ENCODE measurements around the gene ARHGAP42.

Gene ARHGAP42

DNA sequence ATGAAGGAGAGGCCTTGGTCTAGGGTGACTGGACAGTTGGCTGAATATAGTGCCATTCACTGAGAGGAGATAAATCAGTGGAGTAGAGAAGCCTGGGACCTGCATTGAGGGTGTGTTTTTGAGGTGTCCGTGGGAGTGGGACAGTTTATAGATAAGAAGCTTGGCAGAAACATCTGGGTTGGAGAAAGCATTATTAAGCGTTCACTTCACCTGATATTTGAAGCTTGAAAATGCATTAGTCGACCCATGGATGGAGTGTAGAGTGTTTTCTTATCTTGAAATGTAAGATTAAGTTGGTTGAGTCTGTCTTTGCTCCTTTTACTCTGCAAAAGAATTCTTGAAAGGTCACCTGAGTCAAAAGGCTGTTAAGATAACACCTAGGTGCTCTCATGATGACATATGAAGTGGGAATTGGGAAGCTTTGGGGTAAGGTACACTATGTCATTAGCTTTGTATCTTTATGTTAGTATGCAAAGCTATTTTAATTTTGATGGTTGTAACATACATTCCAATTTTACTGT, 160.7 kb downstream of the ARHGAP42 start:
- H3K27me3 Mint-ChIP-seq: no peaks in the 10 kb centered on the region
- no peak overlapping the region for H3K4me3 Mint-ChIP-seq
- H3K9me3 Mint-ChIP-seq: peaks cover 4% of the 10 kb centered on the region
- no peaks in the 10 kb centered on the region for H3K4me1 Mint-ChIP-seq (ENCODE audit: low read depth)
- intact Hi-C loops (cut with micrococcal nuclease): no loop called here
- no peaks in the 10 kb centered on the region for H3K36me3 Mint-ChIP-seq (ENCODE audit: low read depth)
- H3K27ac Mint-ChIP-seq: no peak overlapping the region

DNA sequence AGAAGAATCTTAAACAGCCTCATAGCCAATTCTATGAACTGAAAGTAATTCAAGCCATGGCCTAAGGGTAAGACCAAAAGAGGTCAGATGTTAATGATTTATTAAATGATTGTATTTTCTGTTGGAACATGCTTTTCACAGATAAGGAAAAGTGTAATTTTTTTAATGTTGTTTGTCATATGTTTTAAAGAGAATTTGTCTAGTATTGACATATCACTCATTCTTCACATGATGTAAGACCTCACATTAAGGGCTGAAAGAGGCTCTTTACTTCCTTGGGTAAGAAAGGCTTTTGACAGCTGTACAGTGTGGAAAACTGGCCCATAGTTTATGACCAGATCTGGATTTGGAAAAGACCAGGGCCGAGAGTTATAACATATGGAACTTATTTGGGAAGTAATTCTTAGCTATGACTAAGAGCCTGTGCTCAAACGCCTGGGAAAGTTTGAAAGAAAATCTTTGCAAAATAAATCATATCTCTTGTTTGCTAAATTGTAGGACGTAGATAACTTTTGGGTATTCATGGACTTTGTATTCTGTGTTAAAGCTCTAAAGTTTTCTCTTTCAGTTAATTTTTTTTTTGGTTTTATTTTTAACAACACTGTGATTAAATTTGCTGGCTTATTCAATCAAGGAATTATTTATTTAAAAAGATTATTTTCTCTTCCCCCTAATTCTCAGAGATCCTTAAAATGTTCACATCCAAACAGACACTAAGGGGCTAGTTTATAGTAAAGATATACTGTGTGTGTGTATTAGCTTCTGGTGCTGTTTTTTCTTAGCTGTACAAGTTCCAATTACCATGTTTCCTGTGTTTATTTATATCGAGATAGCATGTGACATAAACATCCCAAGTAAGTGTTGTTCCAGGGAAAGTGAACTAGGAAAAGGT, 162.2 kb downstream of the ARHGAP42 start:
- H3K4me1 Mint-ChIP-seq (ENCODE audit: low read depth): no peaks in the 10 kb centered on the region
- H3K36me3 Mint-ChIP-seq (ENCODE audit: low read depth): no peaks in the 10 kb centered on the region
- no peaks in the 10 kb centered on the region for H3K9me3 Mint-ChIP-seq
- intact Hi-C loops (cut with micrococcal nuclease): no loop called here
- H3K27ac Mint-ChIP-seq: no peak overlapping the region
- no peaks in the 10 kb centered on the region for H3K27me3 Mint-ChIP-seq
- no peak overlapping the region for H3K4me3 Mint-ChIP-seq

DNA sequence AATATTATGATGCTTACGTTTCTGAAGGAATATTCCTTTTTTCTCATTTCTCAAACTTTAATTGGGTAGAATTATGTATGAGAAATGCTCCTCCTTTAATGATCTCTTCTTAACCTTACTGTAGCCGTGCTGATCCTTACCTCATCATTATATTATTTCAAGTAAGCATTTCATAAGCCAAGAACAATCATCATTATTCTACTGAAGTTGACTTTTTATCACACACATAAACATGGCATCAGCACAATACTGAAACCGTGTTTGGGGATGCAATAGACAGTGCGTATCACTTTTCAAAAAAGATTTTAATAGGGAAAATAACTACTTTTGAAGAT, 162.8 kb downstream of the ARHGAP42 start:
- Mint-ChIP-seq H3K27ac (no peak overlapping the region), H3K4me1 (ENCODE audit: low read depth) (no peaks in the 10 kb centered on the region), H3K4me3 (no peak overlapping the region), H3K27me3 (no peaks in the 10 kb centered on the region), H3K9me3 (no peaks in the 10 kb centered on the region), H3K36me3 (ENCODE audit: low read depth) (no peaks in the 10 kb centered on the region)
- intact Hi-C loops (cut with micrococcal nuclease): no loop called here

DNA sequence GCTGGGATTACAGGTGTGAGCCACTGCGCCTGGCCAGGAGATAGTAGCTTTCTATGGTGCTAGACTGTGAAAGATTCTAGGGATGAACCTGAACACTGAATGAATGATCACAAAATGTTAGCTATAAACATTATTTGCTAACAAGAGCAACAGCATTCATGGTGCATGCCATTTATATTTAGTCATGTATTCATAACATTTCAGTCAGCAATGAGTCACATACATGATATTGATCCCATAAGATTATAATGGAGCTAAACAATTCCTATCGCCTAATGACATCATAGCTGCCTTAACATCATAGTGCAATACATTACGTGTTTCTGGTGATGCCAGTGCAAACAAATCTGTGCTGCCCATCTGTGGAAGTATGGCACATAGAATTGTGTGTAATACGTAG, 164.1 kb downstream of the ARHGAP42 start:
- H3K27me3 Mint-ChIP-seq: no peaks in the 10 kb centered on the region
- H3K9me3 Mint-ChIP-seq: no peaks in the 10 kb centered on the region
- H3K27ac Mint-ChIP-seq: no peak overlapping the region
- no peaks in the 10 kb centered on the region for H3K4me1 Mint-ChIP-seq (ENCODE audit: low read depth)
- H3K4me3 Mint-ChIP-seq: no peak overlapping the region
- no peaks in the 10 kb centered on the region for H3K36me3 Mint-ChIP-seq (ENCODE audit: low read depth)
- intact Hi-C loops (cut with micrococcal nuclease): no loop called here

DNA sequence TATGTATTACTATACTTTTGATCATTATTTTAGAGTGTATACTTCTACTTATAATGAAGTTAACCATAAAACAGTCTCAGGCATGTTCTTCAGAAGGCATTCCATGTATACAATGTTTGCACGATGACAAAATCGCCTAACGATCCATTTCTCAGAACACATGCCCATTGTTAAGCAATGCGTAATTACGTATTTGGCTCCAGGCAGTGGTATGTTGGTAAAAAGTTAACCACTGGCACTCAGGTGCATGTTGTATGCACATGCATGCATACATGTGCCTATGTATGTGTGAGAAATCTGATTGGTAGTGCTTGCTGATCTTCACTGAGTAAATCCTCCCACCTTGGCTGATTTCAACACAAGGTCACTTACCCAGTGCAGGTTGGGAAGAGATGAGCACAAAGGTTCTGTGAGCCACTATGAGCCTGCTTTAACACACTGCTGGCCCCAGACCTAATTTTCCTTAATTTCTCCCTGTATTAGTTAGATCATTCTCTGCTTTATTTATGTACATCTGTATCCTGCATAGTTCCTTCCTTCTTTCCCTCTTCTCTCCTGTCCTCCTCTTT, 164.6 kb downstream of the ARHGAP42 start:
- intact Hi-C loops (cut with micrococcal nuclease): no loop called here
- Mint-ChIP-seq H3K36me3 (ENCODE audit: low read depth) (no peaks in the 10 kb centered on the region), H3K4me3 (no peak overlapping the region), H3K9me3 (no peaks in the 10 kb centered on the region), H3K27ac (no peak overlapping the region), H3K27me3 (no peaks in the 10 kb centered on the region), H3K4me1 (ENCODE audit: low read depth) (no peaks in the 10 kb centered on the region)

DNA sequence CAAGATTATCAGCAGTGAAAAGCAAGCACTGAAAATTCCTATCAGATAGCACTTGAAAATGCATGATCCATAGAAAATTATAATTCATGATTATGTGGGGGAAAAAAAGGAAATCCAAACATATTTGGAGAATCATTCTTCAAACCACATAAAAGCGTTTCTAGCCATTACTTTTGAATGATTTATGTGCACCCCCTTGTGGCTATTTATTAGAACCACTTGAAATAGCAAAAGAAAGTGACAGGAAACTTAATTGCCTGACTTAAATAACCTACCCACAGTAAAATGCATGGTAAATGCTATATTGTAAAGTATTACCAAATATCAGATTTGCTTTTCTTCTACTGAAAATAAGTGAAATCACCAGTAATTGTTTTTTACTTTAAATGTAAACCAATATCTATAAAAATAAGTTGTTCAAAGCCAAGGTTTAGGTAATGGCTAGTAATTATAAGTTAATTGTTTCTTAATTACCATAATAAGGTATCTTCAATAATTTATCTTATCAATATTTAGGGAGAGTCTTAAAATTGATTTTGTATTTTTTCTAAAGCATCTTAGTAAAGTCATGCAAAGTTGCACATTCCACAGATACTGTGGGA, 168.5 kb downstream of the ARHGAP42 start:
- intact Hi-C loops (cut with micrococcal nuclease): loop anchor here (1.0 kb wide), 1 partner anchor 279 kb away; no protein-coding TSS in a partner anchor
- Mint-ChIP-seq H3K27ac (no peak overlapping the region), H3K4me3 (no peak overlapping the region), H3K27me3 (no peaks in the 10 kb centered on the region), H3K4me1 (ENCODE audit: low read depth) (no peaks in the 10 kb centered on the region), H3K36me3 (ENCODE audit: low read depth) (no peaks in the 10 kb centered on the region), H3K9me3 (no peaks in the 10 kb centered on the region)

GRCh38 chr11:100857236-100858005, 170.3 kb downstream of the ARHGAP42 start:
- no peaks in the 10 kb centered on the region for H3K27me3 Mint-ChIP-seq
- H3K4me3 Mint-ChIP-seq: no peak overlapping the region
- no peaks in the 10 kb centered on the region for H3K9me3 Mint-ChIP-seq
- H3K36me3 Mint-ChIP-seq (ENCODE audit: low read depth): no peaks in the 10 kb centered on the region
- intact Hi-C loops (cut with micrococcal nuclease): no loop called here
- no peaks in the 10 kb centered on the region for H3K4me1 Mint-ChIP-seq (ENCODE audit: low read depth)
- no peak overlapping the region for H3K27ac Mint-ChIP-seq

- intact Hi-C loops (cut with micrococcal nuclease): no loop called here
- no peaks in the 10 kb centered on the region for H3K27me3 Mint-ChIP-seq
- H3K4me3 Mint-ChIP-seq: no peak overlapping the region
Observed at GRCh38 chr11:100860318-100861155, 173.4 kb downstream of the ARHGAP42 start.

GRCh38 chr11:100861212-100861611, 174.1 kb downstream of the ARHGAP42 start:
- intact Hi-C loops (cut with micrococcal nuclease): no loop called here
- peaks cover 5% of the 10 kb centered on the region for H3K9me3 Mint-ChIP-seq
- H3K36me3 Mint-ChIP-seq (ENCODE audit: low read depth): no peaks in the 10 kb centered on the region
- no peaks in the 10 kb centered on the region for H3K4me1 Mint-ChIP-seq (ENCODE audit: low read depth)
- H3K27me3 Mint-ChIP-seq: no peaks in the 10 kb centered on the region
- no peak overlapping the region for H3K4me3 Mint-ChIP-seq
- H3K27ac Mint-ChIP-seq: no peak overlapping the region

More at GRCh38 chr11:100860318-100861155, 173.4 kb downstream of the ARHGAP42 start:
- no peaks in the 10 kb centered on the region for H3K9me3 Mint-ChIP-seq
- H3K4me1 Mint-ChIP-seq (ENCODE audit: low read depth): no peaks in the 10 kb centered on the region
- H3K27ac Mint-ChIP-seq: no peak overlapping the region
- no peaks in the 10 kb centered on the region for H3K36me3 Mint-ChIP-seq (ENCODE audit: low read depth)

GRCh38 chr11:100863080-100863581, 176.0 kb downstream of the ARHGAP42 start:
- H3K4me1 Mint-ChIP-seq (ENCODE audit: low read depth): no peaks in the 10 kb centered on the region
- intact Hi-C loops (cut with micrococcal nuclease): no loop called here
- H3K9me3 Mint-ChIP-seq: peaks cover 16% of the 10 kb centered on the region
- no peaks in the 10 kb centered on the region for H3K36me3 Mint-ChIP-seq (ENCODE audit: low read depth)
- H3K27ac Mint-ChIP-seq: no peak overlapping the region
- H3K27me3 Mint-ChIP-seq: no peaks in the 10 kb centered on the region
- H3K4me3 Mint-ChIP-seq: no peak overlapping the region

- no peaks in the 10 kb centered on the region for H3K4me1 Mint-ChIP-seq (ENCODE audit: low read depth)
- H3K9me3 Mint-ChIP-seq: peaks cover 16% of the 10 kb centered on the region
- no peaks in the 10 kb centered on the region for H3K36me3 Mint-ChIP-seq (ENCODE audit: low read depth)
- H3K27ac Mint-ChIP-seq: no peak overlapping the region
- no peak overlapping the region for H3K4me3 Mint-ChIP-seq
- no peaks in the 10 kb centered on the region for H3K27me3 Mint-ChIP-seq
- intact Hi-C loops (cut with micrococcal nuclease): no loop called here
Observed at GRCh38 chr11:100865443-100866065, 178.5 kb downstream of the ARHGAP42 start.

GRCh38 chr11:100866453-100866852, 179.4 kb downstream of the ARHGAP42 start:
- intact Hi-C loops (cut with micrococcal nuclease): no loop called here
- Mint-ChIP-seq H3K27ac (no peak overlapping the region), H3K36me3 (ENCODE audit: low read depth) (no peaks in the 10 kb centered on the region)

GRCh38 chr11:100867606-100868005, 180.5 kb downstream of the ARHGAP42 start:
- Mint-ChIP-seq H3K4me1 (ENCODE audit: low read depth) (no peaks in the 10 kb centered on the region), H3K4me3 (no peak overlapping the region), H3K27ac (no peak overlapping the region), H3K27me3 (no peaks in the 10 kb centered on the region), H3K9me3 (peaks cover 16% of the 10 kb centered on the region), H3K36me3 (ENCODE audit: low read depth) (no peaks in the 10 kb centered on the region)
- intact Hi-C loops (cut with micrococcal nuclease): no loop called here

More at GRCh38 chr11:100866453-100866852, 179.4 kb downstream of the ARHGAP42 start:
- no peak overlapping the region for H3K4me3 Mint-ChIP-seq
- no peaks in the 10 kb centered on the region for H3K4me1 Mint-ChIP-seq (ENCODE audit: low read depth)
- peaks cover 16% of the 10 kb centered on the region for H3K9me3 Mint-ChIP-seq
- no peaks in the 10 kb centered on the region for H3K27me3 Mint-ChIP-seq

All from dendritic cell treated with granulocyte-macrophage colony-stimulating factor and Interleukin-4, amounts not matched to agents 40 ng/mL and 50 ng/mL, for 4 days (primary cell).